ENCODE results near the gene PALLD. TPM values are rescaled to one million over a fixed set of nuclear protein-coding genes. Genes with fewer than 3 reads are reported as not detected.

Gene PALLD
- total RNA-seq, 1 donor from 2014 or later = 69.2 TPM

DNA sequence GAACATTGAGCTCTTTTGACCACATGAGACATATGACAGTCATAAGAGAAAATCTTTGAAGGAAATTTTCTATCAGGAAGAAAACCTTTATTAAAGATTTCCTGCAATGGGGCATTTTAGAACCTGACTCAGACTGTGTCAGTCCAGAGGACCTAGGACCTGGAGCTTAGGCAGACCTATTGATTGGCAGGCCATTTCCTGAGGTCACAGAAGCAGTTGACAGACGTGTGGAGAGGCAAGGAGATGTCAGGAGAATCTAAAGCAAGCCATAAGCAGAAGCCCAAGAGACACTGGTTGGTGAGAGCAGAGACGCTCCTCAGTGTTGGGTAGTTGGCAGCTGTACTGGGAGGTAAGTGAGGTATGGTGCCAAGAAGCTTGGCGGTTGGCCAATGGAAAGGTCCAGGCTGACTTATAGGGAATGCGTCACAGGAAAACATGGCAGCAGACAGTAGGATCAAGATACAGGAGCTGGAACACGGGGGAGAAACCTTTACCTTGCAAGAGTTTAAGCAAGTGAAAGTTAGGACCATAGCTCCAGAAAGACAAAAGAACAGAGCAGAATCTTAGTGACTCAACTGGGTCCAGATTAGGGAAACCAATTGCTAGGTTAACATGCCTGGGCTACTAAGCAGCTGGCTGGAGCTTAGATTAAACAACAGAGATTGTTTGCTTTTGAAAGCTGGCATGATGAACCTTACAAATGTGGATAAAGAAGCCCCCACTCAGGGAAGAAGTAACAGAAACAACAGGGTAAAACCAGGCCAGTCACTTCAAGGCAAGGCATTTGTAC lies 18.6 kb downstream of the PALLD start:
- peak; percentile 70 for FAIRE-seq
- no peak overlapping the region for H3K4me3 ChIP-seq (ENCODE audit: low read depth, low read length)
- H3K27me3 ChIP-seq (ENCODE audit: control insufficient read depth, insufficient read depth, low read length) = no peaks in the 10 kb centered on the region
- no peaks in the 10 kb centered on the region for H3K36me3 ChIP-seq (ENCODE audit: control insufficient read depth, insufficient read depth, low read length)
- peak; percentile 42 for DNase-seq (ENCODE audit: low read depth)
- TF ChIP-seq, protein P1, sequence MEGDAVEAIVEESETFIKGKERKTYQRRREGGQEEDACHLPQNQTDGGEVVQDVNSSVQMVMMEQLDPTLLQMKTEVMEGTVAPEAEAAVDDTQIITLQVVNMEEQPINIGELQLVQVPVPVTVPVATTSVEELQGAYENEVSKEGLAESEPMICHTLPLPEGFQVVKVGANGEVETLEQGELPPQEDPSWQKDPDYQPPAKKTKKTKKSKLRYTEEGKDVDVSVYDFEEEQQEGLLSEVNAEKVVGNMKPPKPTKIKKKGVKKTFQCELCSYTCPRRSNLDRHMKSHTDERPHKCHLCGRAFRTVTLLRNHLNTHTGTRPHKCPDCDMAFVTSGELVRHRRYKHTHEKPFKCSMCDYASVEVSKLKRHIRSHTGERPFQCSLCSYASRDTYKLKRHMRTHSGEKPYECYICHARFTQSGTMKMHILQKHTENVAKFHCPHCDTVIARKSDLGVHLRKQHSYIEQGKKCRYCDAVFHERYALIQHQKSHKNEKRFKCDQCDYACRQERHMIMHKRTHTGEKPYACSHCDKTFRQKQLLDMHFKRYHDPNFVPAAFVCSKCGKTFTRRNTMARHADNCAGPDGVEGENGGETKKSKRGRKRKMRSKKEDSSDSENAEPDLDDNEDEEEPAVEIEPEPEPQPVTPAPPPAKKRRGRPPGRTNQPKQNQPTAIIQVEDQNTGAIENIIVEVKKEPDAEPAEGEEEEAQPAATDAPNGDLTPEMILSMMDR (IDR thresholded peaks at IDR 0.05; ENCODE audit: insufficient read depth, low read length, severe bottlenecking) = no peak

DNA sequence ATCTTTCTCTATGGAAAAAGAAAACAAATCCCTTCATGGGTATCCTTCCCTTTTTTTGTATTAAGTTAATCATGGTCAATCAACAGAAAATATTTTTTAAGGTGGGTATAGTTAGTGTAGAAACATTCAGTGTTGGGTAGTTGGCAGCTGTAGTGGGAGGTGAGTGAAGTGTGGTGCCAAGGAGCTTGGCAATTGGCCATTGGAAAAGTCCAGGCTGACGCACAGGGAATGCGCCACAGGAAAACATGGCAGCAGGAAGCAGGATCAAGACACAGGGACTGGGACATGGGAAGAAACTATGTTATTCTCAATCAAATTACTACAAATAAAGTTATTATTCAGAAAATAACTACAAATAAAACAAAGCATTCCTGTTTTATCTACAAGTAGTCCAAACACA lies 20.0 kb downstream of the PALLD start:
- TF ChIP-seq, protein P1 (IDR thresholded peaks at IDR 0.05; ENCODE audit: insufficient read depth, low read length, severe bottlenecking) = no peak
- H3K36me3 ChIP-seq (ENCODE audit: control insufficient read depth, insufficient read depth, low read length) = no peaks in the 10 kb centered on the region
- H3K27me3 ChIP-seq (ENCODE audit: control insufficient read depth, insufficient read depth, low read length) = no peaks in the 10 kb centered on the region
- FAIRE-seq = no peak
- no peak for DNase-seq (ENCODE audit: low read depth)
- no peak overlapping the region for H3K4me3 ChIP-seq (ENCODE audit: low read depth, low read length)

DNA sequence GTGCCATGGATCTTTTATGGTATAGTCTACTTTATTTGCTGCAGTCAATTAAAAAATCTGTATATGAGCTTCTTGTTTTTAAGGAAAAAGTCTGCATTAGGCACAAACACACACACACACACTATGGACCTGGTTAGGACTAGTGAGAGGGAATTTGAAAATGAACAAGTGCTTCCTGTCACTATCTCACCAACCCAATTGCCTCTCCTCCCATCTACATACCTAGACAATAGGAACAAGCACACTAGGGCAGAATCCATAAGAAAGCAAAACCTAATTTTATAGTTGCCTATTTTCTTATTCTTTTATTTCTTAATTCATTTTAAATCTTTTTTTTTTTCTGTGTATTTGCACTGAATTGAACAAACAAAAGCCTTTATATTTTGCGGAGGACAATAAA lies 22.7 kb downstream of the PALLD start:
- no peaks in the 10 kb centered on the region for H3K27me3 ChIP-seq (ENCODE audit: control insufficient read depth, insufficient read depth, low read length)
- no peaks in the 10 kb centered on the region for H3K36me3 ChIP-seq (ENCODE audit: control insufficient read depth, insufficient read depth, low read length)
- no peak overlapping the region for H3K4me3 ChIP-seq (ENCODE audit: low read depth, low read length)
- FAIRE-seq (no peak), DNase-seq (ENCODE audit: low read depth) (no peak)
- TF ChIP-seq, protein P1 (IDR thresholded peaks at IDR 0.05; ENCODE audit: insufficient read depth, low read length, severe bottlenecking) = no peak

DNA sequence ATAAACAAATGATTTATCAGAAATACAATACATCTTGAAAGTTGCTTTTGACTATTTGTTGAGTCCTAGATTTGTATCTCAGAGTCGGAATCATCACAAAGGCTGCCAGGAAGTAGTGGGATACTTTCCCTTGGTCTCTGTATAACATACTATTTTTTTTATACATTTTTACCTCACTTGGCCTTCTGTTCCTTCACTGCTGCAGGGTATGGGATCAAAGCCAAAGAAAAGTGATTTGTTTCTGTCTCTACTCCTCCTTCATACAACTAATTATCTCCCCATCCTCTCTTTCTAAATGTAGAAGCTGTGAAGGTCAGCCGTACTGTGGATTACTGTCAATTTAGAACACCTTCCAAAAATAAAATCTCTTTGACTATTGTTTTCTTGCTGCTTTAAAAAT lies 24.9 kb downstream of the PALLD start:
- FAIRE-seq (no peak), DNase-seq (ENCODE audit: low read depth) (no peak)
- Histone ChIP-seq H3K27me3 (ENCODE audit: control insufficient read depth, insufficient read depth, low read length) (no peaks in the 10 kb centered on the region), H3K36me3 (ENCODE audit: control insufficient read depth, insufficient read depth, low read length) (no peaks in the 10 kb centered on the region), H3K4me3 (ENCODE audit: low read depth, low read length) (no peak overlapping the region)
- TF ChIP-seq, protein P1 (IDR thresholded peaks at IDR 0.05; ENCODE audit: insufficient read depth, low read length, severe bottlenecking) = no peak

DNA sequence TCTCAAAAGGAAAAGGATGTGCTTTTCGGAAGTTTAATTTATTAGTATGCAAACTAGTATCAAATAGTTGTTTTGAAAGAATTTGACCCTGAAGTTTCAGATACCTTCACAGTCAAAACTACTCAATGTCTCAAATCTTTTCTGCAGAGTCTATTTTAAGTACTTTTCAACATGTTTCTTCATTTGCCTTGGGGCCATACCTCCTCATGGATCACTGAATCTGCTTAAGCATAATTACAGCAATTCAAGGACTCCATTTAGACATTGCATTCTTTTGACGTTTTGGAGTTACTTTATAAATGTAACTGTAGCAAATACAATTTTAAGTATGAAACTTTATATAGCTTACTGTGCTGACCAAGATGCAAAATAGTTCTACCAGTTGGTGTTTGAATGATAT lies 25.5 kb downstream of the PALLD start:
- TF ChIP-seq, protein P1 (IDR thresholded peaks at IDR 0.05; ENCODE audit: insufficient read depth, low read length, severe bottlenecking) = no peak
- Histone ChIP-seq H3K27me3 (ENCODE audit: control insufficient read depth, insufficient read depth, low read length) (no peaks in the 10 kb centered on the region), H3K4me3 (ENCODE audit: low read depth, low read length) (no peak overlapping the region), H3K36me3 (ENCODE audit: control insufficient read depth, insufficient read depth, low read length) (no peaks in the 10 kb centered on the region)
- FAIRE-seq (no peak), DNase-seq (ENCODE audit: low read depth) (no peak)
